GM12864 (cell line): ENCODE results near the gene STK32B.

Experiments used
- DNase-seq: peaks from one replicate; pipeline ENCODE4 v3.0.0-alpha.2; 2011; ENCODE audit warnings: low read depth
- H3K4me3 ChIP-seq: 2 replicates; pipeline ENCODE4 v1.5.1; 2011; ENCODE audit warnings: mild to moderate bottlenecking, low read depth, low read length, control low read depth
- TF ChIP-seq, protein P1 (sequence below): IDR thresholded peaks from 2 replicates; pipeline ENCODE4 v1.5.1; 2011; ENCODE audit warnings: low read depth, mild to moderate bottlenecking, moderate library complexity, low read length, control low read depth, inconsistent platforms; ENCODE audit errors: missing control alignments

The STK32B gene

DNA sequence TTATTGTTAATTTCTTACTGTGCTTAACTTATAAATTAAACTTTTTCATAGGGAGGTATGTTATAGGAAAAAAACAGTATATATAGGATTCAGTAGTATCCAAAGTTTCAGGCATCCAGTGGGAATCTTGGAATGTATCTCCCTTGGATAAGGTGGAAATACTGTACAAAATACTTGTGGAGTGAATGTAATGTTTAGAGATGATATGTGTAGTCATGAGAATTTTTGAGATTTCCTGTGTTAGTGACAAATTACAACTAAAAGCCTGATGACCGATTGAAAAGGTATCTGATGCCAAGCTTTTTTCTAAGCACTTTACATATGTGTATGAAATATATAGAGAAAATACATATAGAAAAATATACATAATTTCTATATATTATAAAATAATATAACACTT lies 69.2 kb downstream of the STK32B start:
- H3K4me3 ChIP-seq = no peak overlapping the region
- DNase-seq = no peak
- TF ChIP-seq, protein P1, sequence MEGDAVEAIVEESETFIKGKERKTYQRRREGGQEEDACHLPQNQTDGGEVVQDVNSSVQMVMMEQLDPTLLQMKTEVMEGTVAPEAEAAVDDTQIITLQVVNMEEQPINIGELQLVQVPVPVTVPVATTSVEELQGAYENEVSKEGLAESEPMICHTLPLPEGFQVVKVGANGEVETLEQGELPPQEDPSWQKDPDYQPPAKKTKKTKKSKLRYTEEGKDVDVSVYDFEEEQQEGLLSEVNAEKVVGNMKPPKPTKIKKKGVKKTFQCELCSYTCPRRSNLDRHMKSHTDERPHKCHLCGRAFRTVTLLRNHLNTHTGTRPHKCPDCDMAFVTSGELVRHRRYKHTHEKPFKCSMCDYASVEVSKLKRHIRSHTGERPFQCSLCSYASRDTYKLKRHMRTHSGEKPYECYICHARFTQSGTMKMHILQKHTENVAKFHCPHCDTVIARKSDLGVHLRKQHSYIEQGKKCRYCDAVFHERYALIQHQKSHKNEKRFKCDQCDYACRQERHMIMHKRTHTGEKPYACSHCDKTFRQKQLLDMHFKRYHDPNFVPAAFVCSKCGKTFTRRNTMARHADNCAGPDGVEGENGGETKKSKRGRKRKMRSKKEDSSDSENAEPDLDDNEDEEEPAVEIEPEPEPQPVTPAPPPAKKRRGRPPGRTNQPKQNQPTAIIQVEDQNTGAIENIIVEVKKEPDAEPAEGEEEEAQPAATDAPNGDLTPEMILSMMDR = no peak

DNA sequence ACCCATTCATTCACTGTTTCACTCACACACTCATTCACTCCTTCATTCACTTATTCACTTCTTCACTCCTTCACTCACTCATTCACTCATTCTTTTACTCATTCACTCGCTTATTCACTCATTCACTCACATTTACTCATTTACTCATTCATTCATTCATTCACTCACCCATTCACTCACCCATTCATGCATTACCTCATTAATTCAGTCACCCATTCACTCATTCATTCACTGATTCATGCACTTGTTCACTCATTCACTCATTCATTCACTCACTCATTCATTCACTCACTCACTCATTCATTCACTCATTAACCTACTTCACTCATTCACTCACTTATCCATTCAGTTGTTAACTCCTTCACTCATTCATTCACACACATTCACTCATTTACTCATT lies 70.8 kb downstream of the STK32B start:
- TF ChIP-seq, protein P1 = no peak
- no peak overlapping the region for H3K4me3 ChIP-seq
- no peak for DNase-seq

DNA sequence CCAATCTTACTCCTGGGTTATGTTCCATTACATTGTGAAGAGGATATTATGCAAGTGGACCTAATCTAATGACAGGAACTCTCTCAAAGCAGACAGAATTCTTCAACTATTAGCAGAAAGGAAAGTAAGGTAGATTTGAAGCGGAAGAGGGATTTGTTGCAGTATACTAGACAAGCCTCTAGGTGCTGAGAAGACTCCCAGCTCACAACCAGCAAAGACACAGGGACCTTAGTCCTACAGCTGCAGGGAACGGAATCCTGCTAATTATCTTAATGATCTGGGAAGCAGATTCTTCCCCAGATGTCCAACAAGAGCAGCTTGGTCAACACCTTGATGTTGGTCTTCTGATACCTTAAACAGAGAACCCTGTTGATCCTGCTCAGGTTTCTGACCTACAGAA lies 73.6 kb downstream of the STK32B start:
- TF ChIP-seq, protein P1 = no peak
- DNase-seq = no peak
- H3K4me3 ChIP-seq = no peak overlapping the region

DNA sequence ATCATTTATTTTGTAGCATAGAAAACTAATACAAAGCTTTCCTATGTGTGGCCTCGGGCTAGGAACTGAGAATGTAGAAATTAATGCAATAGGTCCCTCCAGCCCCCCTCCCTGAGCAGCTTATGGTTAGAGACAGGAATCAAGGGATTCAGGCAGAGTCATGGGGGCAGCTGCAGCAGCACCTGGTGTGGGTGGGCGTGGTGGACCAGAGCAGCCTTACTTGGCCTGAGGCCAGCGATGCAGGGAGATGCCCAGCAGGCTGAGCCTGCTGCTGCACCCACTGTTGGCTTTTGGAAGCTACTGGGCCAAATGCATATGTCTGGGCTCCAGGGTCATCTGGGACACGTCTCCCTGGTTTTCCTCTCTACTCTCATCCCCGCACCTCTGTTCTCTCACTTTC lies 74.0 kb downstream of the STK32B start:
- TF ChIP-seq, protein P1 = no peak
- no peak overlapping the region for H3K4me3 ChIP-seq
- no peak for DNase-seq

DNA sequence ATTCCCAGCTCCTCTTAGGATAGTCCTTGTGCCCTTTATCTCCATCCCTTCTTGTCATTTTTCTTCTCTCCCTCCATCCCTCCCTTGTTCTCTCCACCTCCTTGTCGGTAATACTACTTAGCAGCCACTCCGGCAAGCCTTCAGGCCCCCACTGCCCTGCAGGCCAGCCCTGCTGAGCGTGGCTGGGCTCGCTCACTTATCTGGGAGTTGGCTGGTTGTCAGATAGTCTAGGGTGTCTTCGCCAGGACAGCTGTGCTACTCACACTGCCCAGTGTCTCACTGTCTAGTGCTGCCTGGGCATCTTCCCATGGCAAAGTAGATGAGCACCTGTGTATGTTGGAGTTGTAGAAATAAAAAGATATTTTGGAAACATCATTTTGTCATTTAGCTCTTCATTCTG lies 75.0 kb downstream of the STK32B start:
- TF ChIP-seq, protein P1 = no peak
- no peak overlapping the region for H3K4me3 ChIP-seq
- DNase-seq = no peak

DNA sequence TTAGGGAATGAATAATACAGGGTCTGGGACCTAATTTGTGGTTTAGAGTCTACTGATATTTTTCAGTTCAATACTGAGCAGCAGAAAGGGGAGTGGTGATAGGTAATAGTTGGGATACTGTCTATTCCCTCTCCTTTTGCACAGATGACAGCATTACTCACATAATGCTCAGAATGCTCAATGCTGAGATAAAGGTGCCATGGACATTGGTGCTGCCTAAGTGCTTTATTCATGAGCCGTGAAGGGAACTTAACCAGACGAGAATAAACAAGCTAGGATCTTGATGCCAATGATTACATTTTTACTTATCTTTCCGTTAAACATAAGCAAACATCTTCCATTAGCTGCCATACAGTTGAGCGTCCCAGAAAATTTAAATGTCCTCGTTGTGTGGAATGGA lies 75.6 kb downstream of the STK32B start:
- TF ChIP-seq, protein P1 = no peak
- DNase-seq = no peak
- no peak overlapping the region for H3K4me3 ChIP-seq

DNA sequence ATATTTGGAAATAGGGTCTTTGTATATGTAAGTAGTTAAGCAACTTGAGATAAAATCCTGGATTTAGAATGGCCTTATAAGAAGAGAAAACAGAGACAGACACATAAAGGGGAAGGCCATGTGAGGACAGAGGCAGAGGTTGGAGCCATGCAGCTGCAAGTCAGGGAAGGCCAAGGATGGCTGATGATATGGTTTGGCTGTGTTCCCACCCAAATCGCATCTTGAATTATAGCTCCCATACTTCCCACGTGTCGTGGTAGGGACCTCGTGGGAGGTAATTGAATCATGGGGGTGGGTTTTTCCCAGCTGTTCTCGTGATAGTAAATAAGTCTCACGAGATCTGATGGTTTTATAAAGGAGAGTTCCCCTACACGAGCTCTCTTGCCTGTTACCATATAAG lies 76.3 kb downstream of the STK32B start:
- DNase-seq = no peak
- TF ChIP-seq, protein P1 = no peak
- H3K4me3 ChIP-seq = no peak overlapping the region
